Testis (tissue), 3 donors: ENCODE measurements around the gene SCNM1. TPM values are rescaled to one million over a fixed set of nuclear protein-coding genes. Genes with fewer than 3 reads are reported as not detected.

Source experiments
- DNase-seq: peaks from one replicate; pipeline ENCODE4 v3.0.0-alpha.2; 2019
- H3K27ac ChIP-seq, 2 donors: fragments of 200-600 bp; sonication (generic); one replicate each; pipeline ENCODE4 v1.5.1; 2019
- H3K27me3 ChIP-seq: fragments of 200-600 bp; sonication (generic); one replicate; pipeline ENCODE4 v1.5.1; 2019
- H3K36me3 ChIP-seq: fragments of 200-600 bp; sonication (generic); one replicate; pipeline ENCODE4 v1.5.1; 2017; ENCODE audit warnings: low read depth; ENCODE audit errors: missing control alignments
- H3K4me1 ChIP-seq: fragments of 200-600 bp; sonication (generic); one replicate; pipeline ENCODE4 v1.5.1; 2019
- H3K4me3 ChIP-seq, 2 donors: fragments of 200-600 bp; sonication (generic); one replicate each; pipeline ENCODE4 v1.5.1; 2017 to 2019
- H3K9me3 ChIP-seq: fragments of 200-600 bp; sonication (generic); one replicate; pipeline ENCODE4 v1.5.1; 2017
- CTCF ChIP-seq, 3 experiments: fragments of 450-650 bp in 2 of 3; fragments of 200-600 bp in 1 of 3; sonication (generic) in 1 of 3; IDR thresholded peaks; one replicate each; pipeline ENCODE4 v1.5.1; 2016 to 2019; ENCODE audit warnings: antibody characterized with exemption in 3 of 3, mild to moderate bottlenecking in 2 of 3, moderate library complexity in 1 of 3
- POLR2A ChIP-seq: fragments of 450-650 bp; IDR thresholded peaks from one replicate; pipeline ENCODE4 v1.6.1; 2017; ENCODE audit warnings: antibody characterized with exemption, mild to moderate bottlenecking, moderate library complexity
- WGBS, 2 donors: methylation state at CpG; one replicate each; pipeline ENCODE4 v1.1.5; 2018; 5-methylcytosine and 5-hydroxymethylcytosine counted together
- intact Hi-C: fragments of 100-400 bp; cut with DNase I; formaldehyde crosslinking; loops from one replicate; pipeline ENCODE4 v1.15.1; 2023; ENCODE audit warnings: low total_unique reads
- polyA plus RNA-seq: library from polyadenylated mRNA; stranded (reverse); fragments of 350-450 nt; fragmentation: Illumina TruSeq; extraction: RNeasy Lipid Tissue Mini Kit (QIAGEN cat#74804); gene quantifications from one replicate; pipeline ENCODE4 v1.2.3, GENCODE V29; 2014; ENCODE audit warnings: low read depth, low replicate concordance; ENCODE audit not compliant: insufficient read depth
- total RNA-seq, 2 donors: library from RNA; depleted of rRNA; stranded (reverse); fragments of >200 nt; gene quantifications; one replicate each; pipeline ENCODE4 v1.2.3, GENCODE V29; 2016

Gene SCNM1
- total and polyA plus RNA-seq, 3 donors from 2014 or later, result 27.5 to 46.0 (median 31.7) TPM

DNA sequence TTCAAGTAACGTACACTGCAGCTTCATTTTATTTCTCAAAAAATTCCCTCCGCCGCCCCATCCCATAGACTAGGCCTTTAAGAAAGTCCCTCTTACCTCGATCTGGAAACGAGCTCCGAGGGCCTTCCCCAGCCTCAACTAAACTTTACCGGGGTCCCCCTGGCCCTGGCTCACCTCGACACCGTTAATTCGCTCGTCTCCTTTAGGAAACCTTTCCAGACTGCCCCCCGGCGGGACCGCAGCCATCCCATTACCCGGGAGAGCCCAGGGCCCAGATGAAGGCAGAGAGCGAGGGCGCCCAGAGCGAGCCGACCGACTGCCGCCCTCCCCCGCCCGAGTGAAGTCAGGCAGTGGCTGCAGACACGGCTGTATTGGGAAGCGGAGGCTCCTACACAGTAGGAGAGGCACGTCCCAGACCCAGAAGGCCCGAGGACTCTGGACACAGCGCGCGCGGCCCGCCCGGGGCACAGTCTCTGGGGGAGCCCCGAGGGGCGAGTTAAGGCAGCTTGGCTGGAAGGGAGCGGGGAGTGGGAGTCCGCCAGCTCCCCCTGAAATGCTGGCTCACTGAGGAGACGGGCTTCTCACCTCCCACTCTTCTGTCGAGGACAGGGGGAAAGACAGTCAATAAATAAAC lies 34.1 kb upstream of the SCNM1 start:
- peak; percentile 71 for DNase-seq
- WGBS, 2 donors, result 20 to 22% methylated on average over 11 to 39 of the region's 39 CpGs
- no peaks in the 10 kb centered on the region for H3K36me3 ChIP-seq

GRCh38 chr1:151132335-151133017 lies 33.5 kb upstream of the SCNM1 start:
- 26 to 46% methylated on average over 32 to 51 of the region's 74 CpGs for WGBS, 2 donors
- TF ChIP-seq POLR2A (no peak), CTCF (IDR thresholded peaks at IDR 0.05) (no peak)
- DNase-seq, result no peak
- Histone ChIP-seq H3K36me3 (no peaks in the 10 kb centered on the region), H3K27ac (peak overlapping the region; percentile 66 to 82), H3K4me1 (peaks cover 31% of the 10 kb centered on the region), H3K9me3 (no peaks in the 10 kb centered on the region), H3K4me3 (peak overlapping the region; percentile 42 to 53), H3K27me3 (no peaks in the 10 kb centered on the region)
- intact Hi-C loops, result no loop called here

More for the DNA sequence above, 34.1 kb upstream of the SCNM1 start:
- Histone ChIP-seq H3K4me1 (peaks cover 31% of the 10 kb centered on the region), H3K27ac (peak overlapping the region; percentile 66 to 82), H3K9me3 (no peaks in the 10 kb centered on the region), H3K27me3 (no peaks in the 10 kb centered on the region), H3K4me3 (peak overlapping the region; percentile 42 to 53)
- intact Hi-C loops, result no loop called here
- TF ChIP-seq POLR2A, result no peak
- TF ChIP-seq CTCF (IDR thresholded peaks at IDR 0.05), result no peak

DNA sequence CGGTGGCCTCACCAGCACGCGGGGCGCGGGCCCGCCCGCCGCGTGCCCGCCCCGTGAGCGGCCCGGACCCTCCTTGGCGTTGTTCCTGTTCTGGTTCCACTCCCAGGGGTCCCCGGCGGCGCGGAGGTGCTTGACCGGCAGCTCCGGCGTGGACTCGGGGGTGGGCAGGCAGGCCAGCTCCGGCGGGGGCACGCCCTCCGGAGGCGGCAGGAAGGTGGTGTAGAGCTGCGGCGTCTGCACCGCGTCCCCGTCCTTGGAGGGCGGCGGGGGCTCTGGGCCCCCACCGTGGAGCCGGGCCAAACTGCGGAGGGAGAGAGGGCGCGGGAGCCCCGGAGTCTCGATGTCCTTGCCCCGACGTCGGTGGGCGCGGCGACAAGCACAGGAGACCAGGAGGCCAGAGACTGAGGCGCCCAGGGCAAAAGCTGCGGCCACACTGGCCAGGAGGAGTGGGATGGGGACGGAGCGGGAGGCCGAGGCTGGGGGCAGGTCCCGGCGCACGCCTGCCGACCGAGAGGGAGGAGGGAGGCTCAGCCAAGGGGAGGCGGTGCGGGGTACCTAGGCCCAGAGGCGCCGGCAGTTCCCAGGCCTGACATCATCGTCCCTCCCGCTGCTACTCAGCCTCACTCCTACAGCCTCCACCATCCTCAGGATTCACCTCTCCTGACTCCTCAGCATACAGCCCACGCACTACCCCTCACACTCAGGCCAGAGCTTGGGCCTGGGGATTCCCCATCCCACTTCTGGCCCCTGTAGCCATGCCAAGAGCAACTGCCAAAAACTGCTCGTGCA lies 32.7 kb upstream of the SCNM1 start:
- no peaks in the 10 kb centered on the region for H3K36me3 ChIP-seq
- peak overlapping the region; percentile 42 to 53 for H3K4me3 ChIP-seq

GRCh38 chr1:151134396-151134795 lies 31.5 kb upstream of the SCNM1 start:
- Histone ChIP-seq H3K27ac (peak overlapping the region in 1 of 2 donors; percentile 25), H3K36me3 (no peaks in the 10 kb centered on the region), H3K9me3 (no peaks in the 10 kb centered on the region), H3K4me1 (peaks cover 28% of the 10 kb centered on the region), H3K27me3 (no peaks in the 10 kb centered on the region), H3K4me3 (no peak overlapping the region)
- WGBS, 2 donors, result 82 to 83% methylated on average over 3 of the region's 3 CpGs
- intact Hi-C loops, result no loop called here
- no peak for DNase-seq
- TF ChIP-seq CTCF (IDR thresholded peaks at IDR 0.05) (no peak), POLR2A (no peak)

More for the DNA sequence above, 32.7 kb upstream of the SCNM1 start:
- 46 to 56% methylated on average over 20 to 58 of the region's 65 CpGs for WGBS, 2 donors
- H3K27me3 ChIP-seq, result no peaks in the 10 kb centered on the region
- peaks cover 31% of the 10 kb centered on the region for H3K4me1 ChIP-seq
- peak overlapping the region; percentile 25 to 82 for H3K27ac ChIP-seq
- H3K9me3 ChIP-seq, result no peaks in the 10 kb centered on the region
- intact Hi-C loops, result no loop called here
- DNase-seq, result peak; percentile 66
- TF ChIP-seq CTCF (IDR thresholded peaks at IDR 0.05), result no peak
- no peak for TF ChIP-seq POLR2A
